ENCODE data around the gene GRIN1.

Gene GRIN1

DNA sequence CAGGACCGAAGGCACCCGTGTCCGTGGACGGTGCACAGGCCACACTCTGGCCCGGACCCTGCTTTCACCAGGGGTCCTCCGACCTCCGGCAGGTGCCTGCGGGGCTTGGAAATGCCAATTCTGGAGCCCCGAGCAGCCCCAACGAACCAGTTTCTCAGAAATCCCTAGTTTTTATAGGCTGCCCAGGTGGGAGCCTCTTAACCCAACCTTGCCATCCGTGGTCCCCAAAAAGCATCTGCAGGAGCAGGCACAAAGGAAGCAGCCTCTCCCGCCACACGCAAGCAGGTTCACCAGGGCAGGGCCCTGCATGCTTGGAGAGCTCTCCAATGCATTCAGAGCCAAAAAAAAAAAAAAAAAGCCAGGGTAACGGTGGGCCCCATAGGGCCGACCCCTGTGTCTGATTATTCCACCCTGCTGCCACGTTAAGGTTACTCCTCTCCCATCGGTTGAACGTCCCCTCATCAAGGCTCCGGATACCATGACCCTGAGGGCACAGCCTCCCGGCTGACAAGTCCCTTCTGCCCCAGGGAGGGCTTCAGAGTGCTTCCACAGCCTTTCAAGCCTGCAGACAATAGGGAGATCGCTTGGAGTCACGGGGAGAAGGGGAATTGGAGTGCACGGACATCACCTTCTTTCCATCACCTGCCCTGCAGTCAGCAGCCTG lies 62.4 kb downstream of the GRIN1 start:
- TF ChIP-seq GATA3 (IDR thresholded peaks at IDR 0.05; ENCODE audit: low read depth, low read length) (no peak), GATA2 (IDR thresholded peaks at IDR 0.05; ENCODE audit: low read depth, low read length) (no peak)

DNA sequence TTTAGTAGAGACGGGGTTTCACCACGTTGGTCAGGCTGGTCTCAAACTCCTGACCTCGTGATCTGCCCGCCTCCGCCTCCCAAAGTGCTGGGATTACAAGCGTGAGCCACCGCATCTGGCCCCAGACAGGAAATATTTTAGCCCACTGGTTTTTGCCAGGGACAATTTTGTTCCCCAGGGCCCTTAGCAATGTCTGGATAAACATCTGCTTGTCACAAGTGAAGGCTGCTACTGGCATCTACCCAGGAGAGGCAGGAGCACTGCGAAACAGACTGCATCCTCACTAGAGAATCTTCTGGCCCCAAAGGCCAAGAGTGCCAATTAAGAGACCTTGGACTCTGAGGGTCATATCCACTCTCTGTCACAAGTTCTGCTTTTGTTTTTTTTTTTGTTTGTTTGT lies 64.0 kb downstream of the GRIN1 start:
- TF ChIP-seq GATA2 (IDR thresholded peaks at IDR 0.05; ENCODE audit: low read depth, low read length): no peak

DNA sequence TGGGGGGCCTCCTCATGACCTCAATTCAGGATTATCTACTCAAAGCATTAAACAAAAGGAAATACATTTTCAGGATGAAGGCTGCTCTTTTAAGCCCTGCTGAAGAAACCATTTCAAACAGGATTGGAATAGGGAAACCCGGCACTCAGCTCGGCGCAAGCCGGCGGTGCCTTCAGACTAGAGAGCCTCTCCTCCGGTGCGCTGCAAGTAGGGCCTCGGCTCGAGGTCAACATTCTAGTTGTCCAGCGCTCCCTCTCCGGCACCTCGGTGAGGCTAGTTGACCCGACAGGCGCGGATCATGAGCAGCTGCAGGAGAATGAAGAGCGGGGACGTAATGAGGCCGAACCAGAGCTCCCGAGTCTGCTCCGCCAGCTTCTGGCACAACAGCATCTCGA lies 65.8 kb downstream of the GRIN1 start:
- TF ChIP-seq GATA2 (IDR thresholded peaks at IDR 0.05; ENCODE audit: low read depth, low read length): no peak
- TF ChIP-seq GATA3 (IDR thresholded peaks at IDR 0.05; ENCODE audit: low read depth, low read length): no peak

DNA sequence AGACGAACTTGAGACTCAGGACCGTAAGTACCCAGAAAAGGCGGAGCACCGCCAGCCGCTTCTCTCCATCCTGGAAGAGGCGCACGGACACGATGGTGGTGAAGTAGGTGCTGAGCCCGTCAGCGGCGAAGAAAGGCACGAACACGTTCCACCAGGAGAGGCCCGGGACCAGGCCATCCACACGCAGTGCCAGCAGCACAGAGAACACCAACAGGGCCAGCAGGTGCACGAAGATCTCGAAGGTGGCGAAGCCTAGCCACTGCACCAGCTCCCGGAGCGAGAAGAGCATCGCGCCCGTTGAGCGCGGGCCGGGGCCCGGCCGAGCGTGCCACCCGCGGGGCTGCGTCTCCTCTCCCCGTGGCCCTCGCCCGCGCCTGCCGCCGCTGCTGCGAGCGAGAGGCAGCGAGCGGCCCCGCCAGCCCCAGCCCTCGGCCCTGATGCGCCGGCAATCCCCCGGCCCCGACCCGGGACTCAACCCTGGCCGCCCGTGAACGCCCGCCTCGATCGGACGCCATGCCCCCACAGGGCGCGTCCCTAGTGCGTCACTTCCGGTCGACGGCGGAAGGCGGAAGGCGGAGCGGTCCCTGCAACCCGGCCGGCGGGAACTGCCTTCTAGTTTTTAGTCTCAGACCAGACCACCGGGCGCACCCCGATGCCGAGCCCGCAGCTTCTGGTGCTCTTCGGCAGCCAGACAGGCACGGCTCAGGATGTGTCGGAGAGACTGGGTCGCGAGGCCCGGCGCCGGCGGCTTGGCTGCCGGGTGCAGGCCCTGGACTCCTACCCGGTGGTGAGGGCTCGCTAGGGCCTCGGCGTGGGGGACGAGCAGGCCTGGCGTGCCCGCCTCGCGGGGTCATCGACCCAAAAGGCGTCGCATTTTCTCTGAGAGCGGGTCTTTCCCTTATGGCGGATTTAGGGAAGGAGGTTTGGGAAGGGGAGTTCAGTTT lies 66.4 kb downstream of the GRIN1 start, which contains the start of the genes NDOR1 and TMEM203:
TSS of gene NDOR1 (plus strand) at position 575 of the 944 bp plus-strand sequence. CDS start at position 653, 78 bp downstream.
TSS of gene TMEM203 (minus strand) at position 523 of the 944 bp plus-strand sequence. CDS start at position 289, 234 bp downstream.
- no peak for TF ChIP-seq GATA3 (IDR thresholded peaks at IDR 0.05; ENCODE audit: low read depth, low read length)

DNA sequence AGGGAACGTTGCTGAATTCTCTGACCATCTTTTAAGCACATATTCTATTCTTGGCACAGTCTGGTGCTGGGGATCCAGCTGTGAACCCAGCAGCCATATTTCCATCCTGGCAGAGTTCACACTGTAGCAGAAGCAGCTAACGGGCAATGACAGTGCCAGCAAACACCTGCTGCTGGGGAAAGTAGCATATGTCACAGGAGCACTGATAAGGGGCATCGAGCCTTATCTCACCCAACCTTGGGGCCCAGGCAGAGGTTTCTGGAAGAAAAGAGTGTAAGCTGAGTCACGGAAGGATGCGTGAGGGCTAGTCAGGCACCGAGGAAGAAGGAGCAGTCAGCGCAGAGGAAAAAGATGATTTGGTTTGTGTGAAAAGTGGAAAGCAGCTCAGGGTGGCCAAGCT lies 67.6 kb downstream of the GRIN1 start:
- no peak for TF ChIP-seq GATA3 (IDR thresholded peaks at IDR 0.05; ENCODE audit: low read depth, low read length)
- TF ChIP-seq GATA2 (IDR thresholded peaks at IDR 0.05; ENCODE audit: low read depth, low read length): no peak

DNA sequence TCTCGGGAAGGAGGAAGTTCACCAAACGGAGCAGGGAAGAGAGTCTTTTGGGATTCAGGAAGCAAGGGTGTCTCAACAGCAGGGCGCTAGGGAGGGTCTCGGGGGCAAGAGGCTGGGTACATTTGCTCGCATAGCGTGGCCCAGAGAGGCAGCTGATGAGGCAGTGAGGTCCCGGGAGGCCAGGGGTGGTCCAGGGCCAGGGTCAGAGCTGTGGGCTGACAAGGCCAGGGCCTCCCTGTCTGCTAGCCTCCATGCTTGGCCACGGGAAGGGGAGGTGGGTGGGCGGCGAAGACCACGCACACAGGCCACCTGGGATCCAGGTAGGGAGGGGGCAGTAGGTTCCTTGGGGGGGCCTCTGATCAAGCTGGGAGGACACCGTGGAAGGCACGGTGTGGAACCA lies 72.6 kb downstream of the GRIN1 start:
- TF ChIP-seq GATA2 (IDR thresholded peaks at IDR 0.05; ENCODE audit: low read depth, low read length) (no peak), GATA3 (IDR thresholded peaks at IDR 0.05; ENCODE audit: low read depth, low read length) (no peak)

DNA sequence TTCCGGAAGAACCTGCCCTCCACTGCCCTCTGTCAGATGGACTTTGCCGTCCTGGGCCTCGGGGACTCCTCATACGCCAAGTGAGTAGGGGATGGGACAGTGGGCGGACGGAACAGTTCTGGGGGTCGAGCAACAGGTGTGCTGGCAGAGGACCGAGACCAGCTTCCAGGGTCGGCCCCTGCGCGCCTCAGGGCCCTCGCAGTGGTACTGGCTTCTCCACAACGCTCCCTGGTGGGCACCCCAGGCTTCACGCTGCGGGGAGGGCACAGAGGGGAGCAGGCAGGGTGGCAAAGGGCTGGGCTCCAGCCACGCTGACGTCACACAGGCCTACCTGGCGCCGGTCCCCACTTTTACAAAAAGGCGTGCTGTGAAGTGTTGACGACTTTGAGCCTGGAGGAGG lies 73.6 kb downstream of the GRIN1 start:
- TF ChIP-seq GATA2 (IDR thresholded peaks at IDR 0.05; ENCODE audit: low read depth, low read length) (no peak), GATA3 (IDR thresholded peaks at IDR 0.05; ENCODE audit: low read depth, low read length) (no peak)

DNA sequence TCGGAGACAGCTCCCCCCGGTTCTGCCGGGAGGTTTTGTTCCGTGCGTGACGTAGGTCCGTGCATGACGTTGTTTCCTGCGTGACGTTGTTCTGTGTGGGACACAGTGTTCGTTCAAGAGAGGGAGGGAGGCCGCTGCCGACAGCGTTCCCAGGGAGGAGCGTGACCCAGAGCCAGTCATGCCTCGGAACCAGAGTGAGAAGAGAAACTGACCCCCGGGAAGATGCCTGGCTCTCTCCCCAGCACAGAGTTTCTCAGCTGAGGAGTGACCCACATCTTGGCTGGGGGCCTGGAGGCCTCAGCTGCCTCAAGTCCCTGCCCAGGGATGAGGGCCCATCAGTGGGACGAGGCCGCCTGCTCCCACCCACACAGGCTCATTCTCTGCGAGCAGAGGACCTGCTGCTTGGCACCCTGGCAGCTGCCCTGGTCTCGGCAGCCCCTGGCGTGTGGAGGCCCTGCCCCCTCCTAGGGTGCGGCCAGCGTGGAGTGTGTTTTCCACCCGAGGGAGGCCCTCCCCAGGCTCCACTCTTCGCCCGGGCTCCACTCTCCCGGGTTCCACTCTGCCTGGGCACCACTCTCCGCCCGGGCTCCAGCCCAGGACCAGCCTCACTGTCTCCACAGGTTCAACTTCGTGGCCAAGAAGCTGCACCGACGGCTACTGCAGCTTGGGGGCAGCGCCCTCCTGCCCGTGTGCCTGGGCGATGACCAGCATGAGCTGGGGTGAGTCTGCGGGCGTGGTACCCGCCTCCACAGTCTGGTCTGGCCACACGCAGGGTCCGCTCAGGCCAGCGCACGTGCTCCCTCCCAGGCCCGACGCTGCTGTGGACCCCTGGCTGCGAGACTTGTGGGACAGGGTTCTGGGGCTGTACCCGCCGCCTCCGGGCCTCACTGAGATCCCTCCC lies 74.5 kb downstream of the GRIN1 start:
- no peak for TF ChIP-seq GATA3 (IDR thresholded peaks at IDR 0.05; ENCODE audit: low read depth, low read length)
- no peak for TF ChIP-seq GATA2 (IDR thresholded peaks at IDR 0.05; ENCODE audit: low read depth, low read length)

DNA sequence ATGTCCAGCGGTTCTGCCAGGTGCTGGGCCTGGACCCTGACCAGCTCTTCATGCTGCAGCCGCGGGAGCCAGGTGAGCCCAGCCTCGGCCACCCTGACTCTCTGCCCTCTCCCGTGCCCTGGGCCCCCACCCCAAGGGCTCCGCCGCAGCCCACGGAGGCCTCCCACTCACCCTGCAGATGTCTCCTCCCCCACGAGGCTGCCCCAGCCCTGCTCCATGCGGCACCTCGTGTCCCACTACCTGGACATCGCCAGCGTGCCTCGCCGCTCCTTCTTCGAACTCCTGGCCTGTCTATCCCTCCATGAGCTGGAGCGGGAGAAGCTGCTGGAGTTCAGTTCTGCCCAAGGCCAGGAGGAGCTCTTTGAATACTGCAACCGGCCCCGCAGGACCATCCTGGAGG lies 75.7 kb downstream of the GRIN1 start:
- TF ChIP-seq GATA3 (IDR thresholded peaks at IDR 0.05; ENCODE audit: low read depth, low read length): no peak
- TF ChIP-seq GATA2 (IDR thresholded peaks at IDR 0.05; ENCODE audit: low read depth, low read length): no peak

DNA sequence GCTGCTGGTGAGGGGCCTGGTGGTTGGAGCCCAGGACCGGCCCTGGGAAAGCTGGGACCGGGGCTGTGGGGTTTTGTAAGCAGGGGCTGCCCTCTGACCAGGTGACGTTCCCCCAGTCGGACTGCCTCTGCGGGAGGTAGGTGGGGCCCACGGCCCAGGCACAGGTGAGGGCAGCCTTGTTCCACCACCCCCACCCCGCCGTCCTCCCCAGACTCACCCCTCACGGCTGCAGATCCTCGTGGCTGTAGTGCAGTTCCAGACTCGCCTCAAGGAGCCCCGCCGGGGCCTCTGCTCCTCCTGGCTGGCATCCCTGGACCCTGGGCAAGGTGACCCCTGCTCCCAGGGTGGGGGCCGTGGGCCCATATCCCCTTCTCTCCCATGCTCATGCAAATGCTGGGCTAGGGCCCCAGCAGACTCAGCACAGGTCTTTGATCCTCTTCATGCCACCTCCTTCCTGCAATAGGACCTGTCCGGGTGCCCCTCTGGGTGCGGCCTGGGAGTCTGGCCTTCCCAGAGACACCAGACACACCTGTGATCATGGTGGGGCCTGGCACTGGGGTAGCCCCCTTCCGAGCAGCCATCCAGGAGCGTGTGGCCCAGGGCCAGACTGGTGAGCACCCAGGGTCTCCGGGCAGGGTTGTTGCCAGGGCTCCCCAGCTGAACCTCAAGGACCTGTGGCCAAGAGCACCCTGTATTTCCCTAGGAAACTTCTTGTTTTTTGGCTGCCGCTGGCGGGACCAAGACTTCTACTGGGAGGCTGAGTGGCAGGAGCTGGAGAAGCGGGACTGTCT lies 76.4 kb downstream of the GRIN1 start:
- no peak for TF ChIP-seq GATA3 (IDR thresholded peaks at IDR 0.05; ENCODE audit: low read depth, low read length)
- no peak for TF ChIP-seq GATA2 (IDR thresholded peaks at IDR 0.05; ENCODE audit: low read depth, low read length)

DNA sequence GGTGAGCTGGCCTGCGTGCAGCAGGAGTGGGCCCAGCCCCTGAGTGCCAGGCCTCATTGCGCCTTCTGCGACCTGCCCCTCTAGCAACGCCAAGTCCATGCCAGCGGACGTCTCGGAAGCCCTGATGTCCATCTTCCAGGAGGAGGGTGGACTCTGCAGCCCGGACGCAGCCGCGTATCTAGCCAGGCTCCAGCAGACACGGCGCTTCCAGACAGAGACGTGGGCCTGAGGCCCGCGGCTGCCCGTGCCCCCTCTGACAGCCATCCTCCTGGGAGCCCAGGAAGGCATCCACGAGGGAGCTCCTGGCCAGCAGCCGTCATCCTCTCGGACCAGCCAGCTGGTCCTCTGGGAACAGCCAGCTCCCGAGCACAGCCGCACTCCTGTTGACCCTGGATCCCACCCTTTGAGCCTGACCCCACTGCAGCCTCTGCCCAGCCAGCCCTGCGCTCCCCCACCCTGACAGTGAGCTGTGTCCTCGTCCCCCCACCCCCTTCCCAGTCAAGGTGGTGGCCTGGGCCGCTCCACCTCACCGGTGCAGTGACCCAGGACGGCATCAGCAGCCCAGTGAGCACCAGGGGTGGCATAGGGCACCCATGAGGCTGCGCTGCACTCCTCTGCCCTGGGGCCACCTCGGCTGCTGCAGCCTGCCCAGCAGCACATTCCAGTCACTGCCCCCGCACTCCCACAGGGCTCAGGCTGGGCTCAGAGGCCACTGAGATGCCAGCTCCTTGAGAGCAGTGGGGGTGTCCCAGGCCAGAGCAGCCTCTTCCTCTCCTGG lies 77.4 kb downstream of the GRIN1 start:
- TF ChIP-seq GATA3 (IDR thresholded peaks at IDR 0.05; ENCODE audit: low read depth, low read length) (no peak), GATA2 (IDR thresholded peaks at IDR 0.05; ENCODE audit: low read depth, low read length) (no peak)

All from SH-SY5Y (cell line).